Stomach (tissue), 4 donors: ENCODE data around the gene INTS1.

ENCODE experiments used
- POLR2AphosphoS5 ChIP-seq, 3 donors: sonication (generic); formaldehyde crosslinking; IDR thresholded peaks; one replicate each; pipeline ENCODE4 v1.6.1; 2016; ENCODE audit warnings: antibody characterized with exemption in 3 of 3
- TF ChIP-seq, protein P1 (sequence below), 7 experiments: fragments of 450-650 bp in 4 of 7; fragments of 200-600 bp in 3 of 7; sonication (generic) in 3 of 7; IDR thresholded peaks; one replicate each; pipeline ENCODE4 v1.5.1; 2016 to 2019; ENCODE audit warnings: antibody characterized with exemption in 7 of 7, control low read depth in 2 of 7, mild to moderate bottlenecking in 1 of 7

DNA sequence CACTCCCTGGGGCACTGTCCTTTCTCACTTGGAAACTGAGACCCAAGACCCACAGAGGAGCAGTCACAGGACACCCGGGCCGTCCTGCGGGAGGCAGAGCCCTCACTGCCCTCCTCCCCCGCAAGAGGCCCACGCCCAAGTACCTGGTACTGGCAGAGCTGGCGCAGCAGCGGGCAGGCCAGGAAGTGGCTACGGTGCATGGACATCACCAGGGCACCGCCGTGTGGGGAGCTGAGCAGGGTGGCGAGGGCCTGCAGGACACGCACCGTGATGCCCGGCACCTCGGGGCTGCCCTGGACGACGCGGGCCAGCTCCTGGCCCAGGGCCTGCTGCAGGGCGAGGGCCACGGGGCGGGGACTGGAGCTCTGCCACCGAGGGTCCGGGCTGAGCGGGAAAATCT is 24.9 kb downstream of the INTS1 start:
- TF ChIP-seq, protein P1, sequence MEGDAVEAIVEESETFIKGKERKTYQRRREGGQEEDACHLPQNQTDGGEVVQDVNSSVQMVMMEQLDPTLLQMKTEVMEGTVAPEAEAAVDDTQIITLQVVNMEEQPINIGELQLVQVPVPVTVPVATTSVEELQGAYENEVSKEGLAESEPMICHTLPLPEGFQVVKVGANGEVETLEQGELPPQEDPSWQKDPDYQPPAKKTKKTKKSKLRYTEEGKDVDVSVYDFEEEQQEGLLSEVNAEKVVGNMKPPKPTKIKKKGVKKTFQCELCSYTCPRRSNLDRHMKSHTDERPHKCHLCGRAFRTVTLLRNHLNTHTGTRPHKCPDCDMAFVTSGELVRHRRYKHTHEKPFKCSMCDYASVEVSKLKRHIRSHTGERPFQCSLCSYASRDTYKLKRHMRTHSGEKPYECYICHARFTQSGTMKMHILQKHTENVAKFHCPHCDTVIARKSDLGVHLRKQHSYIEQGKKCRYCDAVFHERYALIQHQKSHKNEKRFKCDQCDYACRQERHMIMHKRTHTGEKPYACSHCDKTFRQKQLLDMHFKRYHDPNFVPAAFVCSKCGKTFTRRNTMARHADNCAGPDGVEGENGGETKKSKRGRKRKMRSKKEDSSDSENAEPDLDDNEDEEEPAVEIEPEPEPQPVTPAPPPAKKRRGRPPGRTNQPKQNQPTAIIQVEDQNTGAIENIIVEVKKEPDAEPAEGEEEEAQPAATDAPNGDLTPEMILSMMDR (IDR thresholded peaks at IDR 0.05) = no peak
- no peak for TF ChIP-seq POLR2AphosphoS5 (IDR thresholded peaks at IDR 0.05)
